ENCODE data around the gene ARFGEF3.

ARFGEF3 gene

DNA sequence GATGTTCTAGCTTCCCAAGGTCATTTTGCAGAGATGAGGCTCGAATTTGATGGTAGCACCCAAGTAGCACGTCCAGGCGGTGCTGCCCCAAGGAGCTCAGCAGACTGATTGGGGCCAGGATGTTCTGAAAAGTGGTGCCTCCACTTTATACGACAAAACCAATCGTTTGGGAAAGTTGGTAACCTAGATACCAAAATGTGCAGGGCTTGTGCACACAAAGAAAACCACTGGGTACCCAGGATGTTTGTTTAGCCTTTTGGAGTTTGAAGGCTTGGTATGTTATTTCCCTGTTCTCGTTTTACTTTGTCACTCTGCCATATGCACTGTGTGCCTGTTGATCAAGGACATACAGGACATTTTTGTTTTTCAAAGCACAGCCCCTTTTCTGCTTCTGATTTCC lies 97.3 kb downstream of the ARFGEF3 start:
- no peak overlapping the region for H3K4me3 ChIP-seq (ENCODE audit: low read depth, low read length)
- no peaks in the 10 kb centered on the region; the same call in 1 of the 2 replicates for H3K36me3 ChIP-seq
- no peaks in the 10 kb centered on the region for H3K27me3 ChIP-seq (ENCODE audit: insufficient read depth, low read depth, severe bottlenecking)
- H3K9me3 ChIP-seq (ENCODE audit: severe bottlenecking) = no peaks in the 10 kb centered on the region
- no peak overlapping the region for H3K27ac ChIP-seq
- no peak for DNase-seq
- TF ChIP-seq, protein P1, sequence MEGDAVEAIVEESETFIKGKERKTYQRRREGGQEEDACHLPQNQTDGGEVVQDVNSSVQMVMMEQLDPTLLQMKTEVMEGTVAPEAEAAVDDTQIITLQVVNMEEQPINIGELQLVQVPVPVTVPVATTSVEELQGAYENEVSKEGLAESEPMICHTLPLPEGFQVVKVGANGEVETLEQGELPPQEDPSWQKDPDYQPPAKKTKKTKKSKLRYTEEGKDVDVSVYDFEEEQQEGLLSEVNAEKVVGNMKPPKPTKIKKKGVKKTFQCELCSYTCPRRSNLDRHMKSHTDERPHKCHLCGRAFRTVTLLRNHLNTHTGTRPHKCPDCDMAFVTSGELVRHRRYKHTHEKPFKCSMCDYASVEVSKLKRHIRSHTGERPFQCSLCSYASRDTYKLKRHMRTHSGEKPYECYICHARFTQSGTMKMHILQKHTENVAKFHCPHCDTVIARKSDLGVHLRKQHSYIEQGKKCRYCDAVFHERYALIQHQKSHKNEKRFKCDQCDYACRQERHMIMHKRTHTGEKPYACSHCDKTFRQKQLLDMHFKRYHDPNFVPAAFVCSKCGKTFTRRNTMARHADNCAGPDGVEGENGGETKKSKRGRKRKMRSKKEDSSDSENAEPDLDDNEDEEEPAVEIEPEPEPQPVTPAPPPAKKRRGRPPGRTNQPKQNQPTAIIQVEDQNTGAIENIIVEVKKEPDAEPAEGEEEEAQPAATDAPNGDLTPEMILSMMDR (IDR thresholded peaks at IDR 0.05; ENCODE audit: low read depth, low read length) = no peak

DNA sequence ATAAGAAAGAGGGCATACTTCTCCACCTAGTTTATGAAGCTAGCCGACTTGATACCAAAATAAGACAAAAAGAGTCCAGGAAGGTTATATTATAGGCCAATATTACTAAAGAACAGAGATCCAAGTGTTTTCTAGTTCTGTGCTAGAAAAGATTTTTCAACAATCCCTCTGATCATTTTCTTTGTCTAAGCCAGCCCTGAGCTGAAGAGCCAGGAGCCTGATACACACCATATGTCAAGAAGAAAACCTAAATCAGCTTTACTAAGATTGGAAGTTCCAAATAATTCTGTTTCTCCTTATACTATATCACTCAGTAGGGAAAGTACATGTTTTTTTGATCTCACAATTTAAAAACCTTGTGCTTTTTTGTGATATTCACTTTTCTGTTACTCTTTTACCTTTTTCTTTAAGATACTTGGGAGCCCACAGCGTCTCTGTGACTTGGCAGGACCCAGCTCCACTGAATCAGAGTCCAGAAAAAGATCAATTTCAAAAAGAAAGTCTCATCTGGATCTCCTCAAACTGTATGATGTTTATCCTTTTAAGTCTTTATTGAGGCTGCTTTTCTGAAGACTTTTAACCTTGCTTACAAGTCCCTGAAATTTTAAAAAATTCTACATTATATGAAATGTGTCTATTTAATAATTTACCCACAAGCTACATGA lies 99.5 kb downstream of the ARFGEF3 start:
- H3K36me3 ChIP-seq = no peaks in the 10 kb centered on the region; the same call in 1 of the 2 replicates
- H3K27ac ChIP-seq = peak overlapping the region; percentile 8
- TF ChIP-seq, protein P1 (IDR thresholded peaks at IDR 0.05; ENCODE audit: low read depth, low read length) = no peak
- H3K9me3 ChIP-seq (ENCODE audit: severe bottlenecking) = no peaks in the 10 kb centered on the region
- DNase-seq = no peak
- H3K4me3 ChIP-seq (ENCODE audit: low read depth, low read length) = no peak overlapping the region
- no peaks in the 10 kb centered on the region for H3K27me3 ChIP-seq (ENCODE audit: insufficient read depth, low read depth, severe bottlenecking)

- Histone ChIP-seq H3K9me3 (ENCODE audit: severe bottlenecking) (no peaks in the 10 kb centered on the region), H3K36me3 (no peaks in the 10 kb centered on the region; the same call in 1 of the 2 replicates), H3K4me3 (ENCODE audit: low read depth, low read length) (no peak overlapping the region), H3K27me3 (ENCODE audit: insufficient read depth, low read depth, severe bottlenecking) (no peaks in the 10 kb centered on the region), H3K27ac (no peak overlapping the region)
- no peak for DNase-seq
- TF ChIP-seq, protein P1 (IDR thresholded peaks at IDR 0.05; ENCODE audit: low read depth, low read length) = no peak
Measured at GRCh38 chr6:138263963-138264362, 102.2 kb downstream of the ARFGEF3 start.

DNA sequence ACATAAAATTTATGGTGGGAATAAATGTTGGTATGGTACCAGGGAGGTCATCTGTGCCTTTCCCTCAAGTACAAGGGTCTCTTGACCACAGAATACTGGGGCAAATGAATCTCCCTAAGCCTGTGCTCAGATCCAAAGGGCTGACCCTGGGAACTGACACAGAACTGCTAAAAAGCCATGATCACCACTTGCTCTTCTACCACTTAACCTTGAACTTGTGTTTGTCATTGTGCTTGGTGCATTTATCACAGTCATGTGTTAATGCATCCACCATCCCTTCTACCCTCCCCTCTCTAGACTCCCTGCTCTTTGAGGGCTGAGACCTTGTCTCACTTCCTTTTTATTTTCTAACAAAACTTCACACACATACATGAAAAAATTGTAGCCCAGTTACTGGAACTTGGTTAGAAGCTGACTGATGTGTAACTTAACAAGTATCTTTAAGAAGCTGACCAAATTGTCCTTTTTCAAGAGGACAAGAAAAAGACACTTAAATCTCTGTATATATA lies 102.7 kb downstream of the ARFGEF3 start:
- Histone ChIP-seq H3K27ac (no peak overlapping the region), H3K4me3 (ENCODE audit: low read depth, low read length) (no peak overlapping the region)
- TF ChIP-seq, protein P1 (IDR thresholded peaks at IDR 0.05; ENCODE audit: low read depth, low read length) = no peak

DNA sequence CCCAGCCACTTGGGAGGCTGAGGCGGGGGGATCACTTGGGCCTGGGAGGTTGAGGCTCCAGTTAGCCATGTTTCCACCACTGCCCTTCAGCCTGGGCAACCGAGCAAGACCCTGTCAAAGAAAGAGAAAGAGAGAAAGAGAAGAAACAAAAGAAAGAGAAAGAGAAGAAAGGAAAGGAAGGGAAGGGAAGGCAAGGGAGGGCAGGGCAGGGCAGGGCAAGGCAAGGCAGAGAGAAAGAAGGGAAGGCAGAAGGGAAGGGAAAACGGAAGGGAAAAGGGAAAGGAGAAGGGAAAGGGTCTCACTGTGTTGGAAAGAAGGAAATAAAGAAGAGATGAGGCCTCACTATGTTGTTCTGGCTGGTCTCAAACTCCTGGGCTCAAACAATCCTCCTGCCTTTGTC lies 104.4 kb downstream of the ARFGEF3 start:
- TF ChIP-seq, protein P1 (IDR thresholded peaks at IDR 0.05; ENCODE audit: low read depth, low read length) = no peak
- Histone ChIP-seq H3K4me3 (ENCODE audit: low read depth, low read length) (no peak overlapping the region), H3K9me3 (ENCODE audit: severe bottlenecking) (no peaks in the 10 kb centered on the region), H3K27me3 (ENCODE audit: insufficient read depth, low read depth, severe bottlenecking) (no peaks in the 10 kb centered on the region), H3K27ac (no peak overlapping the region), H3K36me3 (no peaks in the 10 kb centered on the region; the same call in 1 of the 2 replicates)
- DNase-seq = no peak

More for the DNA sequence above, 102.7 kb downstream of the ARFGEF3 start:
- no peaks in the 10 kb centered on the region; the same call in 1 of the 2 replicates for H3K36me3 ChIP-seq
- no peaks in the 10 kb centered on the region for H3K9me3 ChIP-seq (ENCODE audit: severe bottlenecking)
- DNase-seq = no peak
- no peaks in the 10 kb centered on the region for H3K27me3 ChIP-seq (ENCODE audit: insufficient read depth, low read depth, severe bottlenecking)
